ENCODE measurements around the gene ZNF541.
A peak's percentile ranks its signal among the peaks of the same experiment; 100 is the strongest.

The ZNF541 gene

DNA sequence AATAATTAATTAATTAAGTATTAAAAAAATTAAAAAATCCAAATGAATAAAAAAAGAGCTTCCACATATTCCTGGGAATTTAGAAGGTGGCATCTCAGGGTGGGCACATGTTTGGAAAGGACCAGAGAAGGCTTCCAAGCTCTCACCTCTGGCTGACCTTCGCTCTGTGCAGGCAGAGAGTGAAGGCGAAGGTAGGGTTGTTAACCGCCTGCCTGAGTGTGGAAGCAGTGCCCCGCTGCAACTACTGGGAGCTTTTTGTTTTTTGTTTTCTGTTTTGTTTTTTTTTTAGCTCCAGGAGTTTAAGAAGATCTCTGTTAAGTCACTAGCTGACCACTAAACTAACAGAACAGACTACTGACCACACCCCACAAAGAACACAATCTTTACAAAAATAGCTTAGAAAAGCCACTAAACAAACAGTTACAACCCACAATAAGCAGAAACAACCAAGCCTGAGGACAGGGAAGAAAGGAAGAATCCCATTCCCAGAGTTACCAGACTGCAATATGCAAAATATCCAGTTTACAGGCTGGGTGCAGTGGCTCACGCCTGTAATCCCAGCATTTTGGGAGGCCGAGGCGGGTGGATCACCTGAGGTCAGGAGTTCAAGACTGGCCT, 11.4 kb downstream of the ZNF541 start:
- peaks cover 7% of the 10 kb centered on the region; the same call in 1 of the 2 replicates for H3K4me1 ChIP-seq (ENCODE audit: control insufficient read depth, insufficient read depth, low read length)
- H3K36me3 ChIP-seq (ENCODE audit: control insufficient read depth, insufficient read depth, low read length), result no peaks in the 10 kb centered on the region
- no peak overlapping the region for H3K9ac ChIP-seq (ENCODE audit: low read length)
- no peaks in the 10 kb centered on the region for H3K9me3 ChIP-seq (ENCODE audit: control insufficient read depth, insufficient read depth, low read depth, low read length)
- H3K4me3 ChIP-seq (ENCODE audit: low read depth, low read length), result no peak overlapping the region
- H3K27me3 ChIP-seq (ENCODE audit: control insufficient read depth, insufficient read depth, low read length), result no peaks in the 10 kb centered on the region
- H3K27ac ChIP-seq (ENCODE audit: low read depth, low read length), result no peak overlapping the region

DNA sequence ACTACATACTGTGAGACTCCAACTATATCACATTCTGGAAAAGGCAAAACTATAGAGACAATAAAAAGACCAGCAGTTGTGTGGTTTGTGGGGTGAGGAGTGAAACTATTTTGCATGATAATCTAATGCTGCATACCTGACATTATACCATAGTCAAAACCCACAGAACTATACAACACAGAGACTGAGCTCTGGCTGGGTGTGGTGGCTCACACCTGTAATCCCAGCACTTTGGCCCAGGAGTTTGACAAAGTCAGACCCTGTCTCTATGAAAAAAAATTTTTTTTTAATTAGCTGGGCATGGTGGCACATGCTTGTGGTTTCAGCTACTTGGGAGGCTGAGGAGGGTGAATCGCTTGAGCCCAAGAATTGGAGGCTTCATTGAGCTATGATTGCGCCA, 11.9 kb downstream of the ZNF541 start:
- Histone ChIP-seq H3K4me1 (ENCODE audit: control insufficient read depth, insufficient read depth, low read length) (peaks cover 7% of the 10 kb centered on the region; the same call in 1 of the 2 replicates), H3K27ac (ENCODE audit: low read depth, low read length) (no peak overlapping the region), H3K27me3 (ENCODE audit: control insufficient read depth, insufficient read depth, low read length) (no peaks in the 10 kb centered on the region), H3K9me3 (ENCODE audit: control insufficient read depth, insufficient read depth, low read depth, low read length) (no peaks in the 10 kb centered on the region), H3K36me3 (ENCODE audit: control insufficient read depth, insufficient read depth, low read length) (no peaks in the 10 kb centered on the region), H3K4me3 (ENCODE audit: low read depth, low read length) (no peak overlapping the region), H3K9ac (ENCODE audit: low read length) (no peak overlapping the region)

DNA sequence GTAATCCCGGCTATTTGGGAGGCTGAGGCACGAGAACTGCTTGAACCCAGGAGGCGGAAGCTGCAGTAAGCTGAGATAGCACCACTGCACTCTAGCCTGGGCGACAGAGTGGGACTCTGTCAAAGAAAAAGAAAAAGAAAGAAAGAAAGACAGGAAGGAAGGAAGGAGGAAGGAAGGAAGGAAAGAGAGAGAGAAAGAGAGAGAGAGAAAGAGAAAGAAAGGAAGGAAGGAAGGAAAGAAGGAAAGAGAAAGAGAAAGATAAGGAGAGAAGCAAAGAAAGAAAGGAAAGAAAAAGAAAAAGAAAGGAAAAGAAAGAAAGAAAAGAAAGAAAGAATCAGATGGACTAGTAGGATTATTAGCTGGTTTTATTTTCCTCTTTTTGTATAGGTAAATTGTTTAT, 22.8 kb downstream of the ZNF541 start:
- H3K27ac ChIP-seq (ENCODE audit: low read depth, low read length), result no peak overlapping the region
- H3K4me1 ChIP-seq (ENCODE audit: control insufficient read depth, insufficient read depth, low read length), result peaks cover 4% of the 10 kb centered on the region; the same call in 1 of the 2 replicates
- no peaks in the 10 kb centered on the region for H3K36me3 ChIP-seq (ENCODE audit: control insufficient read depth, insufficient read depth, low read length)
- H3K9ac ChIP-seq (ENCODE audit: low read length), result no peak overlapping the region
- H3K4me3 ChIP-seq (ENCODE audit: low read depth, low read length), result no peak overlapping the region
- no peaks in the 10 kb centered on the region for H3K9me3 ChIP-seq (ENCODE audit: control insufficient read depth, insufficient read depth, low read depth, low read length)
- H3K27me3 ChIP-seq (ENCODE audit: control insufficient read depth, insufficient read depth, low read length), result no peaks in the 10 kb centered on the region

DNA sequence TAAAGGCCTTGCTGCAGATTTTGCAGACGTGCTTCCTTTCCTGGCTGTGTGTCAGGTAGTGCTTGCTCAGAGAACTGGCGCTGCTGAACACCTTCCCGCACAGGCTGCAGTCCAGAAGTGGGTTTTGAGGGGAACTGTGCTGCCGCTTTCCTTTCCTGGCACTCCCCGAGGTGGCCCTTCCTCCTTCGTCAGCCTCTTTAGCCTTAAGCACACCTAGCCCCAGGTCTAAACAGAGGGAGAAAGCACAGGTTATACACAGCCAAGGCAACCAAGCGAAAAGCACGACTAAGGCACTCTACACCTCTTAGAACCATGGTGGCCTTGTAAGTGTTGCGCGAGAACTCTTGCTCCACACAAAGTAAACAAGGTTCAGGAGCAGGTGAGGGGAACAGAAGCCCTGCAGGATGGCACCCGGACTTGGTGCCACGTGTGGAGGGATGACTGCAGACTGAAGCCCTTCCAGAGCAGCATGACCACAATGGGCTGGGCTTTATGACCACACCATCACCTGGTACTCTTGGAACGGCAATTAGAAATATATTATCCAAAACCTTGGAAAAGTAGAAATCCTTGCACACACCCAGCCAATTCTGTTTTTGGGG, 23.6 kb downstream of the ZNF541 start:
- Histone ChIP-seq H3K4me3 (ENCODE audit: low read depth, low read length) (no peak overlapping the region), H3K27me3 (ENCODE audit: control insufficient read depth, insufficient read depth, low read length) (no peaks in the 10 kb centered on the region), H3K36me3 (ENCODE audit: control insufficient read depth, insufficient read depth, low read length) (no peaks in the 10 kb centered on the region), H3K4me1 (ENCODE audit: control insufficient read depth, insufficient read depth, low read length) (peaks cover 4% of the 10 kb centered on the region; the same call in 1 of the 2 replicates), H3K9me3 (ENCODE audit: control insufficient read depth, insufficient read depth, low read depth, low read length) (no peaks in the 10 kb centered on the region), H3K27ac (ENCODE audit: low read depth, low read length) (no peak overlapping the region), H3K9ac (ENCODE audit: low read length) (peak overlapping the region; percentile 11)

DNA sequence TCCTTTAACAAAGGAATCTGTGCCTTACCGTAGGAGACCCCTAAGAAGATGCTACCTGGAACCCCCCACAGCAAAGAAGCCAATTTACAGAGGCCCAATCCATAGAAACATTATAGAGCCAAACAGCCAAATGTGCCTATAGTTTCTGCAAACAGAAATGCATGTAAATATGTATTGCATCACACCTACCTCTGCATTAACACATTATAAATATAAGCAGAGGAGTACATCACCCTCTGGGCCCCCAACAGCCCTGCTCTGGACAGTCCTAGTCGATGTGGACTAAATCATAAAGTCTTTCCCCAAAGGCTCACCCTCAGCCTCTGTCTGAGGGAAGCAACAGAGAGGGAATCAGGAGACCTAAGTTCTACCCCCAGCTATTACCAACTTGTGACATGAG, 25.7 kb downstream of the ZNF541 start:
- H3K27ac ChIP-seq (ENCODE audit: low read depth, low read length), result no peak overlapping the region

DNA sequence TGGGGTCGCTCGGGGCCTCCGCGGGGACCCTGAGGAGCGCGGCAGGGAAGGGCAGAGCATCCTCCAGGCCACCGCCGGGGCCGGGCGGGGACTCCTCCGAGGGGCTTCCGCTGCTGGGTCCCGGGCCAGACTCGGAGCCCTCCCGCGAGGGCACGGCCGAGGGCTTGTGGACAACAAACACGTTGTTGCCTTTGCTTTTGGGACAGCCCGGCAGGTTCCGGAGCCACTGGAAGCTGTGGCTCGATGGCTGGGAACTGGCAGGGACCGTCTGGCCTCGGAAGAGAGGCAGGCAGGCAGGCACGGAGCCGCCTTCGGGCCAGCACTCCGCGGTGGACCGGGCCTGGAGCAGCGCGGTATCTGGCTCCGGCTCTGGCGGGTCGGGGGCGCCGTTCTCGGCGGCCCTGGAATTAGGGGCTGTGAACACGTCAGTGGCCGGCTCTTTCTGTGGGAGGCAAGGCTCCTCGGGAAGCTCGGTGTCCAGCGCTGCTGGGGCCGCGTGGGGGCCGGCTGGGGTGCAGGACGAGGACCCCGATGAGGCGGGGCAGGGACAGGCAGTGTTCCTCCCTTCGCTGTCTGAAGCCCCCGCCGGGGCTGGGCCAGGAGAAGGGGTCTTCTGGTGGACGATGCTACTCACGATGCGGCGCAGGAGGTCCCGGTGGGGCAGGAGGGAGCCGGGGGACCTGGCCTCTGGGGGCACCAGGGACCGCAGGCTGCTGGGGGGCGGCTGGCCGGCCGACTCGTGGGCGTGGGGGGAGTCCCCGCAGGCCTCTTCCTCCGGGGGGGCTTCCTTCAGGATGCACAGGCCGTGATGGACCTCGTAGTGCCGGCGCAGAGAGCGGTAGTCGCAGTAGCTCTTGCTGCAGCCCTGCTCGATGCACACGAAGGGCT, 27.6 kb downstream of the ZNF541 start:
- H3K27me3 ChIP-seq (ENCODE audit: control insufficient read depth, insufficient read depth, low read length), result no peaks in the 10 kb centered on the region
- H3K9me3 ChIP-seq (ENCODE audit: control insufficient read depth, insufficient read depth, low read depth, low read length), result no peaks in the 10 kb centered on the region
- peaks cover 4% of the 10 kb centered on the region; the same call in 1 of the 2 replicates for H3K4me1 ChIP-seq (ENCODE audit: control insufficient read depth, insufficient read depth, low read length)
- no peak overlapping the region for H3K27ac ChIP-seq (ENCODE audit: low read depth, low read length)
- H3K36me3 ChIP-seq (ENCODE audit: control insufficient read depth, insufficient read depth, low read length), result no peaks in the 10 kb centered on the region
- H3K4me3 ChIP-seq (ENCODE audit: low read depth, low read length), result no peak overlapping the region
- H3K9ac ChIP-seq (ENCODE audit: low read length), result no peak overlapping the region

More for the DNA sequence above, 25.7 kb downstream of the ZNF541 start:
- H3K9me3 ChIP-seq (ENCODE audit: control insufficient read depth, insufficient read depth, low read depth, low read length), result no peaks in the 10 kb centered on the region
- H3K27me3 ChIP-seq (ENCODE audit: control insufficient read depth, insufficient read depth, low read length), result no peaks in the 10 kb centered on the region
- no peak overlapping the region for H3K4me3 ChIP-seq (ENCODE audit: low read depth, low read length)
- no peak overlapping the region for H3K9ac ChIP-seq (ENCODE audit: low read length)
- peaks cover 4% of the 10 kb centered on the region; the same call in 1 of the 2 replicates for H3K4me1 ChIP-seq (ENCODE audit: control insufficient read depth, insufficient read depth, low read length)
- H3K36me3 ChIP-seq (ENCODE audit: control insufficient read depth, insufficient read depth, low read length), result no peaks in the 10 kb centered on the region

DNA sequence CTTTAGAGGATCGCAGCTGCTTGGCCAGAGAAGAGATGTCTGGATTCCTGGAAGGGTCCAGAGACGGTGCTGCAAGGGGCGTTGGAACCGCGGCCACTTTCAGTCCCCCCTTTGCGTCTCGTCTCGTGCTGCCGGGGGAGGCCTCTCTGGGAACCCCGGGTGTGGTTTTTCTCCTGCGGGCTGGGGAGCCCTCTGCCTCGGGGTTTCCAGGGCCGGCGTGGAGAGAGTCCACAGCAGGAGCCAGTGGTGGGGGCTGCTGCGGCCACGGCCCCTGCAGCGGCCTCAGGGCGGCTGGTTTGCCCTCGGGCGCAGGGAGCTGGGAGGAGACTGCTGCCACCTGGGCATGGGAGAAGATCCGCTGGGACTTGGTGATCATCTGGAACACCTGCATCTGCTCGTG, 28.5 kb downstream of the ZNF541 start:
- H3K27ac ChIP-seq (ENCODE audit: low read depth, low read length), result no peak overlapping the region
- H3K4me3 ChIP-seq (ENCODE audit: low read depth, low read length), result no peak overlapping the region
- no peaks in the 10 kb centered on the region for H3K27me3 ChIP-seq (ENCODE audit: control insufficient read depth, insufficient read depth, low read length)
- no peak overlapping the region for H3K9ac ChIP-seq (ENCODE audit: low read length)
- peaks cover 8% of the 10 kb centered on the region; the same call in 1 of the 2 replicates for H3K4me1 ChIP-seq (ENCODE audit: control insufficient read depth, insufficient read depth, low read length)
- no peaks in the 10 kb centered on the region for H3K9me3 ChIP-seq (ENCODE audit: control insufficient read depth, insufficient read depth, low read depth, low read length)
- H3K36me3 ChIP-seq (ENCODE audit: control insufficient read depth, insufficient read depth, low read length), result no peaks in the 10 kb centered on the region

DNA sequence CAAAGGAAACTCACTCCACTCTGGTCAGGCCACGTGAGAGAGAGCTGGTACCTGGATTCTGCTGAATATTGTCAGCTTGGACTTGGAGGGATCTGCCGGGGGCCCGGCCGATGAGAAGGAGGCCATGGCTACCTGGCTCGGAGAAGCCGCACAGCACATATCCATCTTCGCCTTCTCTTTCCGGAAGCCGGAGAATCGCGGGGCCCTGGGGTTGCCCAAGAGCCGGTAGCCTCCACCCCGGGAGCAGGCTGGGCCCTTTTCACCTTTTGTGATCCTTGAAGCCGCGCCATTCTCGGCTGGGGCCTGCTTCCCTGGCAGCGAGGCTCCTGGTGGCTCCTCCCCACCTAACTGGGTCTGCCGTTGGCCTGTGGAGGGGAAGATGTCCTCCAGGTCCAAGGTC, 28.9 kb downstream of the ZNF541 start:
- Histone ChIP-seq H3K27ac (ENCODE audit: low read depth, low read length) (no peak overlapping the region), H3K27me3 (ENCODE audit: control insufficient read depth, insufficient read depth, low read length) (no peaks in the 10 kb centered on the region), H3K9ac (ENCODE audit: low read length) (no peak overlapping the region), H3K4me1 (ENCODE audit: control insufficient read depth, insufficient read depth, low read length) (peaks cover 8% of the 10 kb centered on the region; the same call in 1 of the 2 replicates), H3K4me3 (ENCODE audit: low read depth, low read length) (no peak overlapping the region), H3K9me3 (ENCODE audit: control insufficient read depth, insufficient read depth, low read depth, low read length) (no peaks in the 10 kb centered on the region), H3K36me3 (ENCODE audit: control insufficient read depth, insufficient read depth, low read length) (no peaks in the 10 kb centered on the region)

DNA sequence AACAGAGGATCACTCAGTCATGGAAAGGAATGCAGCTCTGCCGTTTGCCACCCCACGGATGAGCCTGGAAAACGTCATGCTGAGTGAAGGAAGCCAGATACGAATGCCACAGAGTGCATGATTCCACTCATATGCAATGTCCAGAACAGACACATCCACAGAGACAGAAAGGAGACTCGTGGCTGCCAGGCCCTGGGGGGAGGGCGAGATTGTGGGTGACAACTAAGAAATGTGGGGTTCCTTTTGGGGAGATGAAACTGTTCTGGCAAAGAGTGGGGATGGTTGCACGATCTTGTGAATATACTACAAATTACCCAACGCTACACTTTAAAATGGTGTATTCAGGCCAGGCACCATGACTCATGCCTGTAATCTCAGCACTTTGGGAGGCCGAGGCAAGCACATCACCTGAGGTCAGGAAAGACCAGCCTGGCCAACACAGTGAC, 30.9 kb downstream of the ZNF541 start:
- no peak overlapping the region for H3K4me3 ChIP-seq (ENCODE audit: low read depth, low read length)
- H3K9ac ChIP-seq (ENCODE audit: low read length), result no peak overlapping the region
- H3K27me3 ChIP-seq (ENCODE audit: control insufficient read depth, insufficient read depth, low read length), result no peaks in the 10 kb centered on the region
- H3K36me3 ChIP-seq (ENCODE audit: control insufficient read depth, insufficient read depth, low read length), result no peaks in the 10 kb centered on the region
- H3K27ac ChIP-seq (ENCODE audit: low read depth, low read length), result no peak overlapping the region
- H3K4me1 ChIP-seq (ENCODE audit: control insufficient read depth, insufficient read depth, low read length), result peaks cover 4% of the 10 kb centered on the region; the same call in 1 of the 2 replicates
- no peaks in the 10 kb centered on the region for H3K9me3 ChIP-seq (ENCODE audit: control insufficient read depth, insufficient read depth, low read depth, low read length)

DNA sequence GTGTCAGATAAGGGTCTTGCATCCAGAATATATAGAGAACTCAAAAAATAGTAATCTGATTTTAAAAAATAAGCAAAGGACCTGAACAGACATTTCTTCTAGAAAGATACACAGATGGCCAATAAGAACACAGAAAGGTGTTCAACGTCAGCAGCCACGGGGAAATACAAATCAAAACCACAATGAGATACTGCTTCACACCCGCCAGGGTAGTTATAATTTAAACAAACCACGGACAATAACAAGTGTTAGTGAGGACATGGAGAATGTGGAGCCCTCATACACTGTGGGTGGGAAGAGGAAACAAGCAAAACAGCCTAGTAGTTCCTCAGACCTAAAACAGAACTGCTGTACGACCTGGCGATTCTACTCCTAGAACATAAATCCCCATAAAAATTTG, 31.4 kb downstream of the ZNF541 start:
- no peaks in the 10 kb centered on the region for H3K36me3 ChIP-seq (ENCODE audit: control insufficient read depth, insufficient read depth, low read length)
- H3K9ac ChIP-seq (ENCODE audit: low read length), result no peak overlapping the region
- H3K4me1 ChIP-seq (ENCODE audit: control insufficient read depth, insufficient read depth, low read length), result peaks cover 4% of the 10 kb centered on the region; the same call in 1 of the 2 replicates
- H3K27me3 ChIP-seq (ENCODE audit: control insufficient read depth, insufficient read depth, low read length), result no peaks in the 10 kb centered on the region
- no peak overlapping the region; the same call in 1 of the 2 replicates for H3K27ac ChIP-seq (ENCODE audit: low read depth, low read length)
- H3K9me3 ChIP-seq (ENCODE audit: control insufficient read depth, insufficient read depth, low read depth, low read length), result no peaks in the 10 kb centered on the region
- no peak overlapping the region for H3K4me3 ChIP-seq (ENCODE audit: low read depth, low read length)

DNA sequence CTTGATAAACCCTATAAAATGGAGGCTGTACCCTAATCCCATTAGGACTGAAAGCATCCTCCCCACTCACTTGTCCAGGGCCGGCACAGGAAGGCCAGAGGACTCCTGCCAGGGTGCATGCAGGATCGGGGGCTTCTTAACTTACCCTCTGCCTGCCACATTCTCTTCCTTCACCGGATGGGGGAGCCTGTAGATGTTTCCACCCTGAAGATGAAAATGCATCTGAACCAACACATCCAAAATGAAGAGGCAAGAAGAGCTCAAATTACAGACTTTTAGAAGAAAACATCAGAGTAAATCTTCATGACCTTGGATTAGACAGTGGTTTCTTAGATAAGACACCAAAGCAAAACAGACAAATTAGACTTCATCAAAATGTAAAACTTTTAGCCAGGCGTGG, 32.2 kb downstream of the ZNF541 start:
- H3K36me3 ChIP-seq (ENCODE audit: control insufficient read depth, insufficient read depth, low read length), result no peaks in the 10 kb centered on the region
- no peak overlapping the region for H3K4me3 ChIP-seq (ENCODE audit: low read depth, low read length)
- H3K9ac ChIP-seq (ENCODE audit: low read length), result no peak overlapping the region
- no peaks in the 10 kb centered on the region for H3K27me3 ChIP-seq (ENCODE audit: control insufficient read depth, insufficient read depth, low read length)
- H3K27ac ChIP-seq (ENCODE audit: low read depth, low read length), result no peak overlapping the region
- peaks cover 4% of the 10 kb centered on the region; the same call in 1 of the 2 replicates for H3K4me1 ChIP-seq (ENCODE audit: control insufficient read depth, insufficient read depth, low read length)
- H3K9me3 ChIP-seq (ENCODE audit: control insufficient read depth, insufficient read depth, low read depth, low read length), result no peaks in the 10 kb centered on the region

Data from HUES6 (cell line).